AG10803 (cell line): Measurements from ENCODE around the gene SUGCT.

Source experiments
- DNase-seq: peaks from one replicate; pipeline ENCODE4 v3.0.0; 2010; ENCODE audit warnings: low read depth
- H3K4me3 ChIP-seq: 2 replicates; pipeline ENCODE4 v1.5.1; 2011; ENCODE audit warnings: mild to moderate bottlenecking, low read length, control low read depth
- CTCF ChIP-seq: conservative IDR thresholded peaks from 2 replicates; pipeline ENCODE4 v1.5.1; 2011; ENCODE audit warnings: mild to moderate bottlenecking, low read length, control low read depth, inconsistent platforms

SUGCT gene

GRCh38 chr7:40903872-40904271, 769.1 kb downstream of the SUGCT start:
- no peak overlapping the region for H3K4me3 ChIP-seq
- no peak for TF ChIP-seq CTCF
- DNase-seq = no peak

- no peak for TF ChIP-seq CTCF
- no peak overlapping the region for H3K4me3 ChIP-seq
- DNase-seq = no peak
These were observed 772.5 kb downstream of the SUGCT start for GRCh38 chr7:40907286-40907685.

GRCh38 chr7:40909346-40909980, 774.7 kb downstream of the SUGCT start:
- no peak for TF ChIP-seq CTCF
- H3K4me3 ChIP-seq = no peak overlapping the region

More at GRCh38 chr7:40909346-40909980, 774.7 kb downstream of the SUGCT start:
- no peak for DNase-seq
